Endothelial cell of umbilical vein (primary cell): Measurements from ENCODE around the gene PPP1R16B.

Source experiments
- EZH2 ChIP-seq: IDR thresholded peaks from 2 replicates; pipeline ENCODE4 v1.6.1; 2012; ENCODE audit warnings: borderline replicate concordance, low read depth, mild to moderate bottlenecking, moderate library complexity, low read length, inconsistent platforms; ENCODE audit not compliant: severe bottlenecking
- GATA2 ChIP-seq: IDR thresholded peaks from 2 replicates; pipeline ENCODE4 v1.7.0; 2011; ENCODE audit warnings: low read depth, mild to moderate bottlenecking, moderate library complexity, mixed read lengths, low read length; ENCODE audit not compliant: insufficient read length, insufficient read depth
- JUN ChIP-seq: IDR thresholded peaks from 2 replicates; pipeline ENCODE4 v1.6.1; 2011; ENCODE audit warnings: borderline replicate concordance, low read depth; ENCODE audit not compliant: insufficient read length, insufficient read depth
- MYC ChIP-seq: IDR thresholded peaks from one replicate; pipeline ENCODE4 v1.6.1; 2011; ENCODE audit warnings: mild to moderate bottlenecking, low read depth, low read length
- POLR2A ChIP-seq: IDR thresholded peaks from 2 replicates; pipeline ENCODE4 v1.6.1; 2012; ENCODE audit warnings: low read depth, mild to moderate bottlenecking, control low read depth, low read length
- POLR2AphosphoS5 ChIP-seq: IDR thresholded peaks from 2 replicates; pipeline ENCODE4 v1.6.1; 2012; ENCODE audit warnings: low read depth, mild to moderate bottlenecking, control low read depth, low read length, moderate library complexity; ENCODE audit not compliant: insufficient read depth
- TF ChIP-seq, protein P1 (sequence below), 2 donors: IDR thresholded peaks; 1 replicate in 1 of 2; 2 replicates in 1 of 2; pipeline ENCODE4 v1.5.1; 2011; ENCODE audit warnings: low read length in 2 of 2, mild to moderate bottlenecking in 2 of 2, moderate library complexity in 2 of 2, control low read depth in 1 of 2, inconsistent platforms in 1 of 2, low read depth in 1 of 2; ENCODE audit not compliant: insufficient read depth in 1 of 2; ENCODE audit errors: extremely low read depth in 1 of 2
- TF ChIP-seq, protein P2 (sequence below): IDR thresholded peaks from 2 replicates; pipeline ENCODE4 v1.6.1; 2011; ENCODE audit not compliant: insufficient read depth, insufficient read length

DNA sequence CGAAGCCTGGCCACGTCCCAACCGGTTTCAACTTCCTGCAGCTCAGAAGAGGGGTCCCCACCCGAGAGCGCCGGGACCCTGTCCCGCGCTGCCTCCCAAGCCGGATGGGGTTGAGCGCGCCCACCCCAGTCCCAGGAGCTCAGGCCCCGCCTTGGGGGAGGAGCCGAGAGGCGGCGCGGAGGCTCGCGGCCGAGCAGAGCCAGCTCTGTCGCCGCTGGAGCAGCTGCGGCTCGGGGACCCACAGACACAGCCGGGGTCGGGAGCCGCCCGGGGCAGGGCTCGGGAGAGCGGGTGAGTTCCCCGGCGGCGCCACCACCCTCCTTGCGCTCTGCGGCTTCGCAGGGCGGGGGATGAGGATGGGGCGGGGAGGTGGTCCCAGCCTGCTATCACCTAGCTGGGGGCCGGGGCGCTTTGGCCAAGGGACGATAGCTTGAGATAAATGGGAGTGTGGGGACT lies at the start of gene PPP1R16B:
- TF ChIP-seq, protein P1, sequence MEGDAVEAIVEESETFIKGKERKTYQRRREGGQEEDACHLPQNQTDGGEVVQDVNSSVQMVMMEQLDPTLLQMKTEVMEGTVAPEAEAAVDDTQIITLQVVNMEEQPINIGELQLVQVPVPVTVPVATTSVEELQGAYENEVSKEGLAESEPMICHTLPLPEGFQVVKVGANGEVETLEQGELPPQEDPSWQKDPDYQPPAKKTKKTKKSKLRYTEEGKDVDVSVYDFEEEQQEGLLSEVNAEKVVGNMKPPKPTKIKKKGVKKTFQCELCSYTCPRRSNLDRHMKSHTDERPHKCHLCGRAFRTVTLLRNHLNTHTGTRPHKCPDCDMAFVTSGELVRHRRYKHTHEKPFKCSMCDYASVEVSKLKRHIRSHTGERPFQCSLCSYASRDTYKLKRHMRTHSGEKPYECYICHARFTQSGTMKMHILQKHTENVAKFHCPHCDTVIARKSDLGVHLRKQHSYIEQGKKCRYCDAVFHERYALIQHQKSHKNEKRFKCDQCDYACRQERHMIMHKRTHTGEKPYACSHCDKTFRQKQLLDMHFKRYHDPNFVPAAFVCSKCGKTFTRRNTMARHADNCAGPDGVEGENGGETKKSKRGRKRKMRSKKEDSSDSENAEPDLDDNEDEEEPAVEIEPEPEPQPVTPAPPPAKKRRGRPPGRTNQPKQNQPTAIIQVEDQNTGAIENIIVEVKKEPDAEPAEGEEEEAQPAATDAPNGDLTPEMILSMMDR (IDR thresholded peaks at IDR 0.05; ENCODE audit: extremely low read depth in 1 of 2, insufficient read depth in 1 of 2, low read depth in 1 of 2, low read length in 2 of 2), result no peak
- TF ChIP-seq, protein P2, sequence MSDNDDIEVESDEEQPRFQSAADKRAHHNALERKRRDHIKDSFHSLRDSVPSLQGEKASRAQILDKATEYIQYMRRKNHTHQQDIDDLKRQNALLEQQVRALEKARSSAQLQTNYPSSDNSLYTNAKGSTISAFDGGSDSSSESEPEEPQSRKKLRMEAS, result no peak
- TF ChIP-seq EZH2 (no peak), POLR2A (peak; percentile 82), POLR2AphosphoS5 (peak; percentile 80), MYC (no peak), JUN (no peak), GATA2 (no peak)
